Measurements from ENCODE around the gene MIDN. TPM values are rescaled to one million over a fixed set of nuclear protein-coding genes. Genes with fewer than 3 reads are reported as not detected.

Gene MIDN
- total RNA-seq, 2 donors from 2014 or later = 35.8 to 42.9 TPM

- DNase-seq (ENCODE audit: low spot score) = no peak
- H3K27ac ChIP-seq = no peak overlapping the region
- WGBS = 83% methylated on average over 24 of the region's 29 CpGs
- H3K9me3 ChIP-seq = no peaks in the 10 kb centered on the region
- TF ChIP-seq CTCF (IDR thresholded peaks at IDR 0.05) (no peak), POLR2A (IDR thresholded peaks at IDR 0.05) (no peak), POLR2AphosphoS5 (IDR thresholded peaks at IDR 0.05) (no peak)
- intact Hi-C loops (cut with DNase I) = no loop called here
- H3K36me3 ChIP-seq = peaks cover 0 to 10% of the 10 kb centered on the region in 2 donors
- no peaks in the 10 kb centered on the region for H3K4me1 ChIP-seq (replicated peaks)
- no peak overlapping the region for H3K4me3 ChIP-seq
- H3K27me3 ChIP-seq (replicated peaks; ENCODE audit: insufficient read depth) = no peaks in the 10 kb centered on the region
Observed at GRCh38 chr19:1225440-1226226, 22.8 kb upstream of the MIDN start.

- Histone ChIP-seq H3K4me3 (no peak overlapping the region), H3K27ac (no peak overlapping the region), H3K4me1 (replicated peaks) (no peaks in the 10 kb centered on the region), H3K36me3 (peaks cover 0 to 10% of the 10 kb centered on the region in 2 donors), H3K9me3 (no peaks in the 10 kb centered on the region), H3K27me3 (replicated peaks; ENCODE audit: insufficient read depth) (no peaks in the 10 kb centered on the region)
- WGBS = 92% methylated on average over 7 of the region's 11 CpGs
- no peak for DNase-seq (ENCODE audit: low spot score)
- TF ChIP-seq POLR2A (IDR thresholded peaks at IDR 0.05) (no peak), CTCF (IDR thresholded peaks at IDR 0.05) (no peak), POLR2AphosphoS5 (IDR thresholded peaks at IDR 0.05) (no peak)
- intact Hi-C loops (cut with DNase I) = no loop called here
Observed at GRCh38 chr19:1226227-1226518, 22.2 kb upstream of the MIDN start.

- no peaks in the 10 kb centered on the region for H3K27me3 ChIP-seq (replicated peaks; ENCODE audit: insufficient read depth)
- H3K9me3 ChIP-seq = no peaks in the 10 kb centered on the region
- DNase-seq (ENCODE audit: low spot score) = no peak
- H3K4me3 ChIP-seq = no peak overlapping the region
- no peaks in the 10 kb centered on the region for H3K4me1 ChIP-seq (replicated peaks)
- intact Hi-C loops (cut with DNase I) = no loop called here
- H3K36me3 ChIP-seq = peaks cover 0 to 10% of the 10 kb centered on the region in 2 donors
- TF ChIP-seq CTCF (IDR thresholded peaks at IDR 0.05) (no peak), POLR2AphosphoS5 (IDR thresholded peaks at IDR 0.05) (no peak), POLR2A (IDR thresholded peaks at IDR 0.05) (no peak)
- no peak overlapping the region for H3K27ac ChIP-seq
- 87% methylated on average over 46 of the region's 50 CpGs for WGBS
Observed at GRCh38 chr19:1226522-1227303, 21.7 kb upstream of the MIDN start.

GRCh38 chr19:1227304-1228054, 20.9 kb upstream of the MIDN start:
- Histone ChIP-seq H3K27me3 (replicated peaks; ENCODE audit: insufficient read depth) (no peaks in the 10 kb centered on the region), H3K27ac (no peak overlapping the region), H3K4me1 (replicated peaks) (no peaks in the 10 kb centered on the region), H3K36me3 (peaks cover 0 to 10% of the 10 kb centered on the region in 2 donors), H3K9me3 (no peaks in the 10 kb centered on the region), H3K4me3 (no peak overlapping the region)
- no peak for DNase-seq (ENCODE audit: low spot score)
- TF ChIP-seq POLR2AphosphoS5 (IDR thresholded peaks at IDR 0.05) (no peak), CTCF (IDR thresholded peaks at IDR 0.05) (no peak), POLR2A (IDR thresholded peaks at IDR 0.05) (no peak)
- intact Hi-C loops (cut with DNase I) = no loop called here
- 90% methylated on average over 46 of the region's 56 CpGs for WGBS
